Forelimb muscle (tissue), 1 donor: ENCODE measurements around the gene MRPL10. TPM values are rescaled to one million over a fixed set of nuclear protein-coding genes. Genes with fewer than 3 reads are reported as not detected.
A peak's percentile ranks its signal among the peaks of the same experiment; 100 is the strongest.

ENCODE experiments used
- DNase-seq: peaks from one replicate; pipeline ENCODE4 v3.0.0-alpha.2; 2013; ENCODE audit warnings: low read depth
- polyA plus RNA-seq: library from polyadenylated mRNA; unstranded; fragments of 120-200 nt; gene quantifications from one replicate; pipeline ENCODE4 v1.2.1, GENCODE V29; 2013; ENCODE audit not compliant: insufficient read length

MRPL10 gene
- polyA plus RNA-seq, 1 donor = 59.2 TPM

DNA sequence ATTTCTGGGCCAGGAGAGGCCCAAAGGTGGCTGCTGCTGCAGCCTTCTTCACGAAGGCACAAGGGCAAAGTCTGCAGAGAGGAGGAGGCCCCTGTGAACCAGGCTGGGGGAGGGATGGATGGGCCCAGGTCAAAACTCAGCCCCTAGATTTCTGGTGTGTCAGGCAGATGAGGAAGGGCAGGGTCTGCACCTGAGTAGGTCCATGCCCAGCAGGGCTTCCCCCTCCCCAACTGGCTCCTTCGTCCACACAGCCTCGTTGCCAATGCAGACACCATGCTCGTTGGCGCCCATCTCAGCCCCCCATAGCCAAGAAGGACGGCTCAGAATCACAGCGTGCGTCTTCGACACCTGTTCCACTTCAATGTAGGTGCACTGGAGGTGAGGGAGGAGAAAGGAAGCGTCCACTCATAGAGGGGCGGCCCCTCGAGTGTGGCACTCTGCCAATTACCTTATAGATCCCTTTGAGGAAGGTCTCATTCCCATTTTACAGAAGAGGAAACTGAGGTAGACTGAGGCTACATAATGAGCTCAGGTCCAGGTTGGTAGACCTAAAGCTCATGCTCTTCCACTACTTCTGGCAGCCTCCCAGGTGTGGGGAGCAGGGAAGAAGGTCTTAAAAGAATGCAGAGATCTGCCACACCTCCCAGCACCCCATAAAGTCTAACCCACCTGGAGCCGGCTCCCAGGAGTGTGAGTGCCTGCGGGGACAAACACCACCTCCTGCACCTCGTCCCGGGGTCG, 8.8 kb upstream of the MRPL10 start:
- no peak for DNase-seq

DNA sequence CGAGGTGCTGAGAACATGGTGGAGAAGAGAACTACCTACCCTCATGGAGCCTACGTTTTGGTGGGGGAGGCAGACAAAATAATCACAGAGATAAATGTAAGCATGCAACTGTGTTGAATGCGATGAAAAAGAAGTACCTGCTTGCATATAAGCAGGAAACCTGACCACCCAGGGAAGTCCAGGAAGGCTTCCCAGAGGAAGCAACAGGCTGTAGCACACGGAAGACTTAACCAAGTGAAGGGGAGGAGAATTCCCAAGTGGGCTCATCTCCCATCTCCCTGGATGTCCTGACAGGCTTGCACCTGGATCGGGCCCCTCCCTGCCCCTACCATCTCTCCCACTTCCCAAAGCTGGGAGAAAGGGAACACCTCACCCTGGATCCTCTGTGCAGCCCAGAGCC, 7.7 kb upstream of the MRPL10 start:
- DNase-seq = no peak

DNA sequence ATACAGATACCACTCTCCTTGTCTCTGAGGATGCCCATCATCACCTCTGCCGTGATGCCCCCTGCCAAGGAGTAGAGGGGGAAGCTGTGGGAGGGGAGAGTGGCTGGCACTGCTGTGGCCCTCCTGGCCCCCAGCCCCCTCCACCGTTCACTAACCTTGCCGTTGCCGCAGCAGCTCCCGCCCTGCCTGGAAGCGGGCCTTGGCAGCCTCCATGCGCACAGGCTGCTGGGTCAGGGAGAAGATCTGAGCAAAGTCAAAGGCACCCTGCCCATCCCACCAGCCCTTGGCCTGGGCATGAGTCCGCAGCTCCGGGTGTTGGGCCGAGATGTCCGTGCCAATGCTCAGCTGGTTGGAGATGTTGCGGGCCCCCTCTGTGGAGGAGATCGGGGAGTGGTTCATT, 7.3 kb upstream of the MRPL10 start:
- no peak for DNase-seq

DNA sequence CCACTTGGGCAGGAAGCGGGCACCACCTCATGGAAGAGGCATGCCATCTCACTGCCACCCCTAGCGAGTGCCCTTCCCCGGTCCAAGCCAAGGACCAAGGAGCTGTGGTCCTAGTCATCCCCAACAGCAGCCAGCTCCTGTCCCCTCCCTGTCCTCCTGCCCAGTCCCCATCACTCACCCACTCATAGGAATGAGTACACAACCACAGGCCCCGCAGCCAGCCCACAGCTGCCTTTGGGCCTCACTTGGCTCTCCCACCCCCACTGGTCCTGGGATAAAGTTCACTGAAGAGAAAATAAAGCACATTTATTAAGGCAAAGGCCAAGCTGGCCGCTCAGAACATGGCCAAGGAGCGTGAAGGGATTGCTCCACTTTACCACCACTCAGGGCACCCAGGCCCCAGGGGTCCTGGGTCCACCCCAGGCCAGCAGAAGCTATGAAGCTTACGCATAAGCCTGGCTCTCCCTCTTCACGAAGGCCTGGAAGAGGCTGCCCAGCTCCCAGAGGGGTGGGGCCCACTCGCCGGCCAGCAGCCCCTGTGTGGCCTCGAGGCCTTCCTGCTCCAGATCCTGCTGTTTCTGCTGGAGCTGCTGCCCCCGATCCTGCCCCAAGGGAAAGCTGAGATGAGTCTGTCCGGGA, 6.2 kb upstream of the MRPL10 start:
- no peak for DNase-seq

DNA sequence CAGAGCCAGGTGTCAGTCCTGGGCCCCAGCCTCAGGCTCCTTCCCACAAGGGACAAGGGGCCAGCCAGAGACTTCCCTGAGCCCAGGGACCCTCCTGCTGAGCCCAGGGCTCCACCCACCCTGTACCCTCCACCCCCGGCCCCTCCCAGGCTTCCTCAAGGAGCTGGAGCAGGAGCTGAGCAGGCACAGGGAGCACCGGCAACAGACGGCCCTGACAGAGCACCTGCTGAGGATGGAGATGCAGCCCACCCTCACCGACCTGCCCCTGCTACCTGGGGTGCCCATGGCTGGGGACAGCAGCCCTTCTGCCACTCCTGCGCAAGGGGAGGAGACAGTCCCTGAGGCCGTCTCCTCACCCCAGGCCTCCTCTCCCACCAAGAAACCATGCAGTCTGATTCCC, 5.3 kb upstream of the MRPL10 start:
- DNase-seq = no peak

DNA sequence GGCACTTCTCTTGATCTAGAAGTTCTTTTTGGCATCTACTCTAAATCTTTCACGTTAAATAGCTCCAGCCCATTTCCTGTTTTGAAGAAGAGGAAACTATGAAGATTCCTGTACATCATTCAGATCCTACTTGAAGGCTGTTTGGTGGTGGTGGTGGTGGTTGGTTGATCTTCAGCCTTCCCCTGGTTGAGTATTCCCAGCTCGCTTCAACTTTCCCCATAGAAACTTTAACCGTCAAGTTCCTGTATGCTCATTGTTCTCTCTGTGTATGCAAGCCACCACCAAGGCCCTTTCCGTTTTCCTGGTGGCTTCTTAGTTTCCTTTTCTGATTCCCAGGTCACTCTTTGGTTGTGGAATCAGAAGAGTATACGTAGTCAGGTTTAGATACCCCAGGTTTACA, 3.4 kb upstream of the MRPL10 start:
- no peak for DNase-seq

DNA sequence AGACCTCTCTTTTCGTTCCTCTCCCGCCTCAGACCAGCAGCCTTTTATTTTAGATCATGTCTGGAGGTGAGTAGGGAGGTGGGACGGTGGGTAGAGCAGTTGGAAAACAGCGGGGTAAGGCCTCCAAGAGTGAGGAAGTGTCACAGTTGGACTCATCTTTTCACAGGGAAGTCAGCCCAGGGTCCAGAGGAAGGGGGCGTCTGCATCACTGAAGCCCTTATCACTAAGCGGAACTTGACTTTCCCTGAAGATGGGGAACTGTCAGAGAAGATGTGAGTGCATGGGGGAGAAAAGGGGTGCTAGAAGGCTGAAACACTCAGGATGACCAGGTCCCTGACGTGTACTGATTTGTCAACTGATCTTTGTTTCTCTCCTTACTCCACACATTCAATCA, 590 bp upstream of the MRPL10 start:
- DNase-seq = no peak

DNA sequence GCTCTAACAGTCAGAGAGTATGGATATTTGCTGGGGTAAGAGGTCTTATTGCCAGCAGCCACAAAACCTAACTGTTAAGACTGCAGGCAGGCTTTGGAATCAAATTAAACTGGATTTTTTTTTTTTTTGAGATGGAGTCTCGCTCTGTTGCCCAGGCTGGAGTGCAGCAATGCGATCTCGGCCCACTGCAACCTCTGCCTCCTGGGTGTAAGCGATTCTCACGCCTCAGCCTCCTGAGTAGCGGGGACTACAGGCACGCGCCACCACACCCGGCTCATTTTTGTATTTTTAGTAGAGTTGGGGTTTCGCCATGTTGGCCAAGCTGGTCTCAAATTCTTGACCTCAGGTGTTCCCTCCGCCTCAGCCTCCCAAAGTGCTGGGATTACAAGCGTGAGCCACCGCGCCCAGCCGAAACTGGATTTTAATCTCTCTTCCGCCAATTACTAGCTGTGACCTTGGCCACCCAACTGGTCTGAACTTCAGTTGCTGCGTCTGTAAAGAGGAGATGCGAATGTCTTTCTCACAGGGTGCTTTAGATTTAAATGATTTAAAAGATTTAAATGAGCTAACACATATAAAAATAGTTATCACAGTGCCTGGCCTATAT, 842 bp downstream of the MRPL10 start:
- no peak for DNase-seq

DNA sequence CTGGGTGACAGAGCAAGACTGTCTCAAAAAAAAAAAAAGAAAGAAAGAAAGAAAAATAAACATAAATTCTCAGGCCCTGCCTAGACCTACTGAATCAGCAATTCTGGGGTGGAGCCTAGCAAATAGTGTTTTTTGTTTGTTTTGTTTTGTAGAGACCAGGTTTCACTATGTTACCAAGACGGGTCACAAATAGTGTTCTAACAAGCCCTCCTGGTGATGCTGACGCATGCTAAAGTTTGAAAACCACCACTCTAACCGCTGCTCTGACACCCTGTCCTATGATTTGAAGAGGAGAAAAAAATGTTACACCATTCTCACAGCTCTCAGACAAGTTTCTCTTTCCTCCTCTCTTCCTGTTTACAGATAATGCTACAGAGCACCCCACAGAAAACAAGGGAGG, 1.5 kb downstream of the MRPL10 start:
- DNase-seq = no peak

DNA sequence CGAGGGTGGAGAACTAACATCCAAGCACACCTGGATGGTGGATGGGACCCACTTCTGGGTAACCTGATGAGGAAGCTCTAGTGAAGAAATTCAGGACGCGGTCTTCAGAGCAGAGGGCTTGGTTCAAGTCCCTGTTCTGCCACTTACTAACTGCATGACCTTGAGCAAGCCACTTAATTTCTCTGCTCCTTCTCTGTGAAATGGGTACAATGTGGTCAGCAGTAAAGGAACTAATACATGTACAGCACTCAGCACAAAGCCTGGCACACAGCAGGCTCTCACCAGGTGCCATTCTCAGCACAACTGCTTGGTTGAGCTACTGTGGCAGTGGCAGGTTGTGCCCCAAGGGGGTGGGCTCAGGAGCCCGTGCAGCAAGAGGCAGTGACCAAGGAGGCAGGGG, 7.8 kb downstream of the MRPL10 start:
- no peak for DNase-seq

DNA sequence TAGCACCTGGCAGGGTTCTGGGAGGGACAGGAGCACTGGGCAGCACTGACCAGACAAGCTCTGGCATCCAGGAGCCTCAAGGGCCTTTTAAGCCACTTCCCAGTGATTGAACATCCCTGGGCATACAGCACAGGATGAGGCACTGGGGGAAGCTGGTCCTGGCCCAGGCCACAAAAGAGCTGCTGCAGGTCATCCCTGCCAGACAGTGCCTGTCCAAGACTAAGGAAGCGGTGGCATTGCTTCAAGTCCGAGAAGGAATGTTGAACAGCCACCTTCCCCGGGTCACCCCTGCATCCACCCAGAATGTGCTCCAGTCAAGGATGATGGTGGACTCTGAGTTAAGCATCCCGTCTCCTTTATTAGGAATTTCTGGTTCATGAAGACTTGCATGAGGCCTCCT, 8.6 kb downstream of the MRPL10 start:
- no peak for DNase-seq

DNA sequence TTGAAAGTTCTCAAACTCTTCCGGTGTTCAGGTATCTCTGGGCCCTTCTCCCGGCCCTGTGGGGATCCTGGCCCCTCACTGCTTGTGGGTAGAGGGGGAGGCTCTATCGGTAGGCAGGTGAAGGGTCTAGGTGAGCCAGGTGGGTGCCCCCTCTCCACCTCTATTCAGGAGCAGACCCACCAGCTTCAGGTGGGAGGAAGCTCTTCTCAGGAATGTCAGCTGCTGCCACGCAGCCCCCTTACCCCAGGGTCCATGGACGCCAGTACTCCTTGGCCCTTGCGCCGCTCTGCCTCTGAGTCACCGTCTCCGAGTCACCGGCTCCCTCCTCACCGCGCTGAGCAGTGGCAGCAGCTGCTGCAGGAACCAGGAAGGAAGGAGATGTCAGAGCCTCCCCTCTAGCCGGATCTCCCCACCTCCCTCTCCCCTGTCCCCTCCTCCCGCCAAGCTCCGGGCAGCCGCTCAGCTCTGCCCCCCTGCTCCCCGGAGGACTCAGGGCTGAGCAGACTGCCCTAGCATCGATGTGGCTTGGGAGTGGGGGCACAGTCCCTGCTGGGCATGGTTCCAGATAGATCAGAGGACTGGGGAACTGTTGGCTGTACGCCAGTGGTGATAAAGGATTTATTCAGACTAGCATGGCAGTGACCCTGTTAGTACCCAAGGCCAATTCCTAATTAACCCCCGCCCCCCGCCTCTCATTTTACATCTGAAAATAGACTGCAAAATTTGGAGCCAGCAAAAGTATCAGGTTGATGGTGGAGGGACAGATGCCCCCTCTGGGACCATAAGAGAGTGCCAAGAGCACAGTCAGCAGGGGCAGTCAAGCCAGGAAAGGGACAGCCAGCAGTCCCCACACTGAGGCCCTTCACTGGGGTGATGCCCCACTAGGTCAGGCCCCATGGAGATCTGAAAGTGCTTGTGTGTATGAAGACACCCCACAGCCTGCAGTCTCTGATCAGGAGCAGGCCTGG, 9.6 kb downstream of the MRPL10 start, which contains the start of gene OSBPL7:
Gene OSBPL7, minus strand, starts transcription at position 371 of the 968 bp plus-strand sequence. CDS start 1,516 bp downstream, outside the sequence.
- DNase-seq = peak; percentile 32

DNA sequence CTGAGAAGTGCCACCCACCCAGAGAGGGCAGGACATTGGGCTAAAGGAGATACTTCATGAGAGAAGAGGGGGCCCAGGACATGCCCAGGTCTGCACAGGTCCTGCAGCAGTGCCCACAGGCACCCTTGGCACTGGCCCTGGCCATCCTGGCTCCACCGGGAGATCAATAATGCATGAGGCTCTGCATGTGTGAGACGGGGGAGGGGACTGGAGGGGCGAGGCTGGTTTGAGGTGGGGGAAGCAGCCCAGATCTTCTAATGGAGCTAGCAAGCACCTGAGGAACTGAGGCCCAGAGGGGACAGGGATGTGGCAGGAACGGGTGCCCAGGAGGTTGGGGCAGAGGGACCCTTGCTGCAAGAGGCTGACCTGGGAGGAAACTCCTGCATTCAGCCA, 10.3 kb downstream of the MRPL10 start:
- no peak for DNase-seq

DNA sequence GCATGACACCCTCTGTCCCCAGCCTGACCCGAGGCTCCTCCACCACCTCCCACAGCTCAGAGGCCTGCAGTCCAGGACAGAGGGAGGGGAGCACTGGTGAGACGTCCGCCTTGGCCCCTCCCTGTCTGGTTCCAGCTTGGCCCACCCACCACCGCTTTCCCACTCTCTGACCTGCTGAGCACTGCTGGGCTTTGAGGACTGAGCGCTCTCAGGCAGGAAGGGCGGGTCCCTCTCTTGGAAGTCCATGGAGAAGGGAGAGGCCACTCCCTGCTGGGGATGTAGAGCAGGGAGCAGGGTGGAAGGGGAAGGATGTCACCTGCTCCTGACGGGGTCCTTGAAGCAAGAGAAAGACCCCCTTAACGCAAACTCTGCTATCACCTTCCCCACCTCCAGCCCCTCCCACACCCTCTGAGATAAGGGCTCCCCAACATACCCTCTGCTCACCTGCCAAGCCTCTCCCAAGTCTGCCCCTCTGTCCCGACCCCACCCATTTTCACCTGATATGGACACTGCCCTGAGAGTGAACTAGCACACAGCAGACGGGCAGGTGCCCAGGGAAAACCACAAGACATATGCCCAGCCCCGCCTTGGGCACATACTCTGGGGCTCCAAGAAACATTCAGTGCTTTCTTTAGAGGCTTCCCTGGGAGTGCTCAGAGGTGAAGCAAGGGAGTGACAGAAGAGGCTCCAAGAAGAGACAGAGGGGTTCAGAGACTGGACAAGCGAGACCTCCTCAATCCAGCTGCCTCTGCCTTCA, 11.1 kb downstream of the MRPL10 start:
- no peak for DNase-seq

DNA sequence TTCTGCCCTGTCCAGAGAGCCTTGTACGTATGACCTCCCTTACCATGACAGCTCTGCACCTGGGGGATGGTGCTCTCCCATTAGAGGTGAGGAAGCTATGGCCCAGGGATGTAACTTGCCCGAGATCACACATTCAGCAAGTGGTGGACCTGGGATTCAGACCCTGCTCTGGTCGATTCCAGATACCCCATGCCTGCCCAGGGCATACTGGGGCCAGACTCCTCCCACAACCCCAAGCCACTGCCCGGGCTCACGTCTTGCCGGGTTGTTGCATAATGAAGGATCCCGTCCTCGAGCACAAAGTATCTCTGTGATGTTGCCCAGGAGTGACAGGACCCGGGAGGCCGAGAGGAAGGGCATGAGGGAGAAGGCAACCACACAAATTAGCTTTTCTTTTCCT, 11.9 kb downstream of the MRPL10 start:
- DNase-seq = no peak

DNA sequence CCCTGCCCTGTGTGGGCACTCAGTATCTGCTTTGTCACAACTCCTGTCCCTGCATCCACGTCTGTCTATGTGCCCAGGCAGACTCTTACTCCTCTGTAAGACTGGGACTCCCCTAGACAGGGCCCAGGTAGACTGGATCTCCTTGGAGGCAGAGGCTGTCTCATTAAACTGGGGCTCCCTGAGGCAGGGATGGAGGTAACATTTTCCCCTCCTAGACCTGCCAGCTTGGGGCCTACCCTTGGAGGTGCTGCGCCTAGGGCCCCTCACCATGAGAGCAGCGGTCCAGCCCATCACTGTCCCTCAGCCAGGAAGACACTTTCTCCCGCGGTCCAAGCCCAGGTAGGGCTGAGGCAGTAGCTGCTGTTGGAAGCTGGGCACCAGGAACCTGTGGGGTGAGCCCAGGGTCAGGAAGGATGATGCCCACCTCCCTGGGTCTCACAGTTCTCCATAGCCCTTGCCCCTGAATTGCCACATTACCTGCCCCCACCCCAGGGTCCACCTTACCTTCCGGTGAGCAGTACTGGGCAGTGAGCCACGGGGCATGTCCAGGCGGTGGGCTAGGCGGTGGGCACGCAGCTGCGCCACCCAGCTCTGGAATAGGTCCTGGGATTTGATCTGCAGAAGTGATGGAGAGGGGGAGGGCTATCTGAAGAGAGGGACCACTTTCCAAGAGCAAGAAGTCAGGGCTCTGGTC, 13.2 kb downstream of the MRPL10 start:
- DNase-seq = no peak

DNA sequence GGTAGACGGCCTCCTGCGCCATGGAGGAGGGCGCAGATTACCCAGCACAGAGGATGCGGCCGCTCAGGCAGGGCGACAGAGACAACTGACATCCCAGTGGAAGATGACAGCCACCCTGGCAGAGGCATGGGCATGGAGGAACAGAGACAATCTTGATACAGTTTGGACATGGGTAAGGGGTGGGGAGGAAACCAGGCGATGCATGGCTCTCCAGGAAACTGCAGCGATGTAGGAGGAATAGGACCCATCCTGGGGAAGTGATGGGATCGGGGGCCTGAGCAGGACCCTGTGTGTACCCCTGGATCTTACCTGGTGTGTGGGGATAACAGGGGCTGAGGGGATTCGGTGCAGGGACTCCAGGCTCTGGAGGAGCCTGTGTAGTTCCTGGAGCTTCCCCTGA, 14.4 kb downstream of the MRPL10 start:
- no peak for DNase-seq

DNA sequence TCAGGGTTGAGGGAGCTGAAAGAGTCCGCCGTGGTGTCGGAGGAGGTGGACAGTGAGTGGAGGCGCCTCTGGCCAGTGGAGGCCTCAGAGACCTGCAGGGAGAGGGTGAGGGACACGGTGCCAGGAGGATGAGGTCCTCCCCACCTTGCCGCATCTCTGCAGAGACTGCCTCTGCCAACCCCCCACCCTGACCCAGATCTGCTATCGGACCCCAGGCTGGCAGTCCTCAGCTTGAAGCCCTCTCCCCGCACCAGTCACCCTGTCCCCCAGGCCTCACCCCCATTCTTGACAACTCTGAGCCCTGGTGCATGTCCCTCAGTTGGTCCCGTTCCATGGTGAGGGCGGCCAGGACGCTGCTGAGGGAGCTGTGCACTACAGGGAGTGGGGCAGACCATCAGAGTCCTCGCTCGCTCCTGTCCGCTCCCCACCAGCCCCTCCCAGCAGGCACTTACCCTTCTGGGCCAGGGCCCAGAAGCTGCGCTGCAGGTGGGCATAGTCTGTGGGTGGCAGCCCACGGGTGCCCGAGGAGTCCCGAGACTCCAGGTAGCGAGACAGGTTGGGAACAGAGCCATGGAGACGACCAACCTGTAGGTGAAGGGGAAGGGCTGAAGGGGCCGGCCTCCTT, 15.1 kb downstream of the MRPL10 start:
- DNase-seq = no peak

DNA sequence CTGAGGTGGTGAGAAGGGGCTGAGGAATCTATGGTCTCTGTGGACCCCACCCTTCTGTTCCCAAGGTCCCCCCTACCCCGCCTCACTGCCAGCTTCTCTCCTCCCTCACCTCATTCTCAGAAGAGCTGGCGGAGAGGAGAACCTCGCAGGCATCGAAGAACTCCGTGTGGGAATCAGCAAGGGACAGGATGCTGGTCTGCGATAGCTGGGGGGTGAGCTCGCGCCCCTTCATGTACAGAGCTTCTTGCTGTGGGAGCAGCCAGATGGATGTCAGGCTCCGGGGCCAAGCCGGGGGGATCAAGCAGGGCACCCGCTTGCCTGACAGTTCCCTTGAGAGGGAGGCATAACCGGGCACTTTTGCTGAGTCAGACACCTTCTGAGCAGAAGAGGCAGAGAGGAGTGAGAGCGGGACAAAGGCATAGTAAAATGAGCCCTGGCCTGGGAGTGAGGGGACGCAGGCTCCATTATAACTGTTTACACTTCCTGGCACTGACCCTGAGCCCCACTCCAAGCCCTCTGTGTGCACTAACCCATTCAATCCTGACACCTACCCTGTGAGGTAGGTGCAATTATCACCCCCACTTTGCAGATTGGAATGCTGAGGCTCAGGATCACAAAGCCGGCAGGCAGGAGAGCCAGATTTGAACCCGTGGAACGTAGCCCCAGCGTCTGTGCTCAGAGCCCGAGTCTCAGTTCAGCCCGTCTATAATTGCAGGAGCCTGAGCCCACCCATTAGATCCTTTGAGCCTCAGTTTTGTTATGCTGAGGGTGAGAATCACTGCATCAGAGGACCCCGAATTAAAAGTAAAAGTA, 16.0 kb downstream of the MRPL10 start:
- no peak for DNase-seq
